Endothelial cell of umbilical vein (primary cell): ENCODE measurements around the gene MARK3. TPM values are rescaled to one million over a fixed set of nuclear protein-coding genes. Genes with fewer than 3 reads are reported as not detected.

Experiments
- BruUV-seq: library from RNA; stranded (reverse); fragments of 400-500 nt; replicated peaks from 2 replicates; lab custom pipeline; 2021; lab: Mats Ljungman, UMichigan
- CTCF ChIA-PET: fragments of 300-600, 350-600 bp; sonication (Branson Sonifier 250); formaldehyde crosslinking; loops from one replicate; lab custom pipeline; 2021; ENCODE audit warnings: antibody characterized with exemption, inconsistent platforms; lab: Charles Lee
- POLR2A ChIA-PET: fragments of 300-600, 350-600 bp; sonication (Branson Sonifier 250); formaldehyde crosslinking; loops from one replicate; lab custom pipeline; 2021; ENCODE audit warnings: antibody characterized with exemption, inconsistent platforms; lab: Charles Lee
- DNase-seq: peaks from one replicate; pipeline ENCODE4 v3.0.0-alpha.2; 2011; ENCODE audit warnings: low read depth, low spot score
- FAIRE-seq: peaks from 2 replicates; lab custom pipeline; 2011; peaks lifted over from hg19 to GRCh38; lab: Jason Lieb, UNC
- H2AFZ ChIP-seq: 2 replicates; pipeline ENCODE4 v1.6.0; 2012; ENCODE audit warnings: low read depth, low read length, control low read depth, inconsistent platforms
- H3K27ac ChIP-seq: 2 replicates; pipeline ENCODE4 v1.5.1; 2011; ENCODE audit warnings: low read depth, mild to moderate bottlenecking, control low read depth, low read length, moderate library complexity; ENCODE audit not compliant: insufficient read depth
- H3K27me3 ChIP-seq, 2 experiments: 2 replicates each; pipeline versions ENCODE4 v1.6.0 to v1.6.1; 2011; ENCODE audit warnings: low read length in 2 of 2, mixed read lengths in 1 of 2; ENCODE audit not compliant: control insufficient read depth in 2 of 2, insufficient read depth in 2 of 2
- H3K36me3 ChIP-seq, 2 experiments: 2 replicates in 1 of 2; 3 replicates in 1 of 2; pipeline ENCODE4 v1.5.1; 2011; ENCODE audit warnings: low read length in 2 of 2, mild to moderate bottlenecking in 1 of 2, moderate library complexity in 1 of 2; ENCODE audit not compliant: control insufficient read depth in 2 of 2, insufficient read depth in 2 of 2; ENCODE audit errors: extremely low read depth in 1 of 2
- H3K4me1 ChIP-seq: 3 replicates; pipeline ENCODE4 v1.5.1; 2011; ENCODE audit warnings: mild to moderate bottlenecking, low read length; ENCODE audit not compliant: control insufficient read depth, insufficient read depth; ENCODE audit errors: extremely low read depth
- H3K4me2 ChIP-seq: 2 replicates; pipeline ENCODE4 v1.6.1; 2011; ENCODE audit warnings: low read length, control low read depth, mixed read lengths; ENCODE audit not compliant: insufficient read depth
- H3K4me3 ChIP-seq, 3 experiments: fragments of 200-600 bp in 1 of 3; sonication (generic), shearing (Covaris generic) in 1 of 3; replicated peaks in 1 of 3; 2 replicates each; pipeline ENCODE4 v1.5.1; 2011 to 2016; ENCODE audit warnings: control low read depth in 3 of 3, low read length in 3 of 3, mild to moderate bottlenecking in 2 of 3, inconsistent platforms in 1 of 3, low read depth in 1 of 3, moderate library complexity in 1 of 3; ENCODE audit not compliant: insufficient read depth in 1 of 3
- H3K79me2 ChIP-seq: 2 replicates; pipeline ENCODE4 v1.6.0; 2012; ENCODE audit warnings: low read length, inconsistent platforms; ENCODE audit not compliant: control insufficient read depth, insufficient read depth
- H3K9ac ChIP-seq: replicated peaks from 2 replicates; pipeline ENCODE3; 2011; ENCODE audit warnings: low read length, control low read depth; ENCODE audit not compliant: insufficient read depth; ENCODE audit errors: extremely low read depth
- H3K9me1 ChIP-seq: replicated peaks from 3 replicates; pipeline ENCODE4 v1.6.0; 2011; ENCODE audit warnings: mild to moderate bottlenecking, low read length; ENCODE audit not compliant: control insufficient read depth, insufficient read depth; ENCODE audit errors: extremely low read depth
- H3K9me3 ChIP-seq: replicated peaks from 2 replicates; pipeline ENCODE4 v1.5.1; 2012; ENCODE audit warnings: low read length, inconsistent platforms; ENCODE audit not compliant: control insufficient read depth, insufficient read depth
- H4K20me1 ChIP-seq: replicated peaks from 2 replicates; pipeline ENCODE3; 2011; ENCODE audit warnings: mild to moderate bottlenecking, low read length; ENCODE audit not compliant: control insufficient read depth, insufficient read depth; ENCODE audit errors: extremely low read depth
- FOS ChIP-seq: IDR thresholded peaks from 2 replicates; pipeline ENCODE4 v1.6.1; 2011; ENCODE audit warnings: mild to moderate bottlenecking, low read length, moderate library complexity, borderline replicate concordance; ENCODE audit not compliant: insufficient read depth
- GATA2 ChIP-seq: IDR thresholded peaks from 2 replicates; pipeline ENCODE4 v1.7.0; 2011; ENCODE audit warnings: low read depth, mild to moderate bottlenecking, moderate library complexity, mixed read lengths, low read length; ENCODE audit not compliant: insufficient read length, insufficient read depth
- MAX ChIP-seq: IDR thresholded peaks from 2 replicates; pipeline ENCODE4 v1.6.1; 2011; ENCODE audit not compliant: insufficient read depth, insufficient read length
- MYC ChIP-seq: IDR thresholded peaks from one replicate; pipeline ENCODE4 v1.6.1; 2011; ENCODE audit warnings: mild to moderate bottlenecking, low read depth, low read length
- POLR2A ChIP-seq: IDR thresholded peaks from 2 replicates; pipeline ENCODE4 v1.6.1; 2012; ENCODE audit warnings: low read depth, mild to moderate bottlenecking, control low read depth, low read length
- POLR2AphosphoS5 ChIP-seq: IDR thresholded peaks from 2 replicates; pipeline ENCODE4 v1.6.1; 2012; ENCODE audit warnings: low read depth, mild to moderate bottlenecking, control low read depth, low read length, moderate library complexity; ENCODE audit not compliant: insufficient read depth
- dilution Hi-C: fragments of 300-500 bp; cut with MboI; formaldehyde crosslinking; loops from one replicate; pipeline ENCODE4 v1.15.0; 2019; ENCODE audit warnings: low sequenced_read_pairs; ENCODE audit not compliant: extremely low pct_ligation_motif_present
- intact Hi-C: fragments of 100-400 bp; cut with micrococcal nuclease; formaldehyde crosslinking; loops from one replicate; pipeline ENCODE4 v1.10.0; 2022
- polyA plus RNA-seq, 4 experiments: library from polyadenylated mRNA; depleted of rRNA in 3 of 4; stranded (reverse) in 3 of 4; unstranded in 1 of 4; fragments of >200 nt; gene quantifications; 2 replicates each; pipeline versions ENCODE4 v1.2.1 to v1.2.3, GENCODE V29; 2011 to 2012; ENCODE audit warnings: missing spikeins in 1 of 4
- total RNA-seq: library from RNA; stranded (reverse); gene quantifications from 2 replicates; pipeline ENCODE4 v1.2.3, GENCODE V29; 2021
- TF ChIP-seq, protein P1 (sequence below), 2 donors: IDR thresholded peaks; 1 replicate in 1 of 2; 2 replicates in 1 of 2; pipeline ENCODE4 v1.5.1; 2011; ENCODE audit warnings: low read length in 2 of 2, mild to moderate bottlenecking in 2 of 2, moderate library complexity in 2 of 2, control low read depth in 1 of 2, inconsistent platforms in 1 of 2, low read depth in 1 of 2; ENCODE audit not compliant: insufficient read depth in 1 of 2; ENCODE audit errors: extremely low read depth in 1 of 2

MARK3 gene
- total and polyA plus RNA-seq, 2 donors (not counting 3 experiments of a cell fraction or from before 2014, with no cell fraction given), result 46.6 to 96.1 TPM

GRCh38 chr14:103537175-103537990 is 152.2 kb downstream of the MARK3 start:
- no peak overlapping the region for H3K27ac ChIP-seq
- H2AFZ ChIP-seq, result no peak overlapping the region
- no peaks in the 10 kb centered on the region for H3K27me3 ChIP-seq
- H3K9ac ChIP-seq, result no peak overlapping the region
- no peak overlapping the region for H3K4me3 ChIP-seq
- no peaks in the 10 kb centered on the region for H3K36me3 ChIP-seq
- intact Hi-C loops, result no loop called here
- no peak for FAIRE-seq
- H3K4me2 ChIP-seq, result no peak overlapping the region
- dilution Hi-C loops, result no loop called here
- ChIA-PET CTCF (interaction anchor here (3.7 to 5.5 kb wide), 2 partner anchors 11 to 19 kb away, joined by 17 to 33 read pairs; no protein-coding TSS in a partner anchor), POLR2A (no interaction called here)
- no peaks in the 10 kb centered on the region for H3K9me1 ChIP-seq
- TF ChIP-seq POLR2AphosphoS5 (no peak), MAX (no peak), GATA2 (no peak), POLR2A (no peak), MYC (no peak), FOS (no peak)
- TF ChIP-seq, protein P1, sequence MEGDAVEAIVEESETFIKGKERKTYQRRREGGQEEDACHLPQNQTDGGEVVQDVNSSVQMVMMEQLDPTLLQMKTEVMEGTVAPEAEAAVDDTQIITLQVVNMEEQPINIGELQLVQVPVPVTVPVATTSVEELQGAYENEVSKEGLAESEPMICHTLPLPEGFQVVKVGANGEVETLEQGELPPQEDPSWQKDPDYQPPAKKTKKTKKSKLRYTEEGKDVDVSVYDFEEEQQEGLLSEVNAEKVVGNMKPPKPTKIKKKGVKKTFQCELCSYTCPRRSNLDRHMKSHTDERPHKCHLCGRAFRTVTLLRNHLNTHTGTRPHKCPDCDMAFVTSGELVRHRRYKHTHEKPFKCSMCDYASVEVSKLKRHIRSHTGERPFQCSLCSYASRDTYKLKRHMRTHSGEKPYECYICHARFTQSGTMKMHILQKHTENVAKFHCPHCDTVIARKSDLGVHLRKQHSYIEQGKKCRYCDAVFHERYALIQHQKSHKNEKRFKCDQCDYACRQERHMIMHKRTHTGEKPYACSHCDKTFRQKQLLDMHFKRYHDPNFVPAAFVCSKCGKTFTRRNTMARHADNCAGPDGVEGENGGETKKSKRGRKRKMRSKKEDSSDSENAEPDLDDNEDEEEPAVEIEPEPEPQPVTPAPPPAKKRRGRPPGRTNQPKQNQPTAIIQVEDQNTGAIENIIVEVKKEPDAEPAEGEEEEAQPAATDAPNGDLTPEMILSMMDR (IDR thresholded peaks at IDR 0.05; ENCODE audit: extremely low read depth in 1 of 2, insufficient read depth in 1 of 2, low read depth in 1 of 2, low read length in 2 of 2), result no peak
- no peaks in the 10 kb centered on the region for H4K20me1 ChIP-seq
- DNase-seq, result no peak
- BruUV-seq, result no TSS peak
- no peaks in the 10 kb centered on the region for H3K4me1 ChIP-seq
- no peaks in the 10 kb centered on the region for H3K9me3 ChIP-seq
- no peaks in the 10 kb centered on the region for H3K79me2 ChIP-seq
